ENCODE results near the gene NDP.
A peak's percentile ranks its signal among the peaks of the same experiment; 100 is the strongest.
"Not testable (repeated sequence)": the region's sequence is repeated elsewhere in the genome, so short reads cannot be mapped to it uniquely, and the experiment has no call there.

The NDP gene

GRCh38 chrX:43970528-43970927, 2.7 kb downstream of the NDP start:
- DNase-seq (ENCODE audit: low spot score) = no peak

GRCh38 chrX:43969504-43970501, 3.4 kb downstream of the NDP start:
- no peak for DNase-seq (ENCODE audit: low spot score)

- no peak for DNase-seq (ENCODE audit: low spot score)
Measured at GRCh38 chrX:43968359-43968781, 4.8 kb downstream of the NDP start.

- no peak for DNase-seq (ENCODE audit: low spot score)
Measured at GRCh38 chrX:43964936-43965335, 8.3 kb downstream of the NDP start.

- DNase-seq (ENCODE audit: low spot score) = no peak
Measured at GRCh38 chrX:43963726-43964125, 9.5 kb downstream of the NDP start.

GRCh38 chrX:43962636-43963035, 10.6 kb downstream of the NDP start:
- no peak for DNase-seq (ENCODE audit: low spot score)

GRCh38 chrX:43961699-43962098, 11.5 kb downstream of the NDP start:
- DNase-seq (ENCODE audit: low spot score) = no peak

- DNase-seq (ENCODE audit: low spot score) = peak; percentile 19
Measured at GRCh38 chrX:43958529-43958928, 14.7 kb downstream of the NDP start.

- DNase-seq (ENCODE audit: low spot score) = no peak
Measured at GRCh38 chrX:43956034-43956433, 17.2 kb downstream of the NDP start.

- DNase-seq (ENCODE audit: low spot score) = no peak
Measured at GRCh38 chrX:43953218-43953617, 20.0 kb downstream of the NDP start.

- peak; percentile 27 for DNase-seq (ENCODE audit: low spot score)
Measured at GRCh38 chrX:43949669-43950068, 23.5 kb downstream of the NDP start.

- DNase-seq (ENCODE audit: low spot score) = no peak
Measured at GRCh38 chrX:43940816-43941474, 32.2 kb downstream of the NDP start.

GRCh38 chrX:43939187-43939926, 33.8 kb downstream of the NDP start:
- DNase-seq (ENCODE audit: low spot score) = no peak

GRCh38 chrX:43922032-43922431, 51.2 kb downstream of the NDP start:
- DNase-seq (ENCODE audit: low spot score) = not testable (repeated sequence)

GRCh38 chrX:43910772-43911171, 62.4 kb downstream of the NDP start:
- not testable (repeated sequence) for DNase-seq (ENCODE audit: low spot score)

GRCh38 chrX:43910012-43910411, 63.2 kb downstream of the NDP start:
- DNase-seq (ENCODE audit: low spot score) = no peak

GRCh38 chrX:43909141-43909540, 64.0 kb downstream of the NDP start:
- DNase-seq (ENCODE audit: low spot score) = no peak

GRCh38 chrX:43899878-43900815, 73.0 kb downstream of the NDP start:
- no peak for DNase-seq (ENCODE audit: low spot score)

Data from HuH-7.5 (cell line).